ENCODE measurements around the gene SMAP1.
A peak's percentile ranks its signal among the peaks of the same experiment; 100 is the strongest.

DNA sequence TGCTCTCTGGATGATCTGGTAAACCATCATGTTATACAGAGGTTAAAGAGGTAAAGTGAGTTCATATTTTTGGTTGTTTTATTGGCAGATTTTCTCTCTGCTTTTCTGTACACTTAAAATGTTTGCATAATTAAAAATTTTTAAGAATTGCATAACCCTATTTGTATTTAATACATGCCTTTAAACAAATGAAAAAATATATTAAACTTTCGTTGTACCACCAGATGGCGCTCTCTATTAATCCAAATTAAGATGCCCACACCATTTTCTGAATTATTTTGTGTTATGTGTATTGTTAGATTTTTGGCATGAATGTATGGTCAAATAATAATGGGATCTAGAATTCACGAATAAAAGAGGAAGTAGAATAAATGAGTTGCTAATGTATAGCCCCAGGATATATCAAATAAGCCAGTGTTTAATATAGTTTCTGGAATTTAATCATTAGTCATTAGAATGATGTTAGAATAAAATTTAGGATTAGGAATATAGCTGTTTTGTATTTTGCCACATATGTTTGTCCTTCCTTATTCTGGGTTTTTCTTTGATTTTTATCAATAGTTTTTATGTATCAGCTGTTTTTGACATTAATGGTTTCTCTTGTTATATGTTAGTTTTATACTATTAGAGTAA is 38.9 kb downstream of the SMAP1 start:
- no peak for TF ChIP-seq ZFX (IDR thresholded peaks at IDR 0.05; ENCODE audit: borderline replicate concordance)
- TF ChIP-seq, protein P1, sequence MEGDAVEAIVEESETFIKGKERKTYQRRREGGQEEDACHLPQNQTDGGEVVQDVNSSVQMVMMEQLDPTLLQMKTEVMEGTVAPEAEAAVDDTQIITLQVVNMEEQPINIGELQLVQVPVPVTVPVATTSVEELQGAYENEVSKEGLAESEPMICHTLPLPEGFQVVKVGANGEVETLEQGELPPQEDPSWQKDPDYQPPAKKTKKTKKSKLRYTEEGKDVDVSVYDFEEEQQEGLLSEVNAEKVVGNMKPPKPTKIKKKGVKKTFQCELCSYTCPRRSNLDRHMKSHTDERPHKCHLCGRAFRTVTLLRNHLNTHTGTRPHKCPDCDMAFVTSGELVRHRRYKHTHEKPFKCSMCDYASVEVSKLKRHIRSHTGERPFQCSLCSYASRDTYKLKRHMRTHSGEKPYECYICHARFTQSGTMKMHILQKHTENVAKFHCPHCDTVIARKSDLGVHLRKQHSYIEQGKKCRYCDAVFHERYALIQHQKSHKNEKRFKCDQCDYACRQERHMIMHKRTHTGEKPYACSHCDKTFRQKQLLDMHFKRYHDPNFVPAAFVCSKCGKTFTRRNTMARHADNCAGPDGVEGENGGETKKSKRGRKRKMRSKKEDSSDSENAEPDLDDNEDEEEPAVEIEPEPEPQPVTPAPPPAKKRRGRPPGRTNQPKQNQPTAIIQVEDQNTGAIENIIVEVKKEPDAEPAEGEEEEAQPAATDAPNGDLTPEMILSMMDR (IDR thresholded peaks at IDR 0.05), result peak; percentile 82
